ENCODE results near the gene RMC1. TPM values are rescaled to one million over a fixed set of nuclear protein-coding genes. Genes with fewer than 3 reads are reported as not detected.

Gene RMC1
- total RNA-seq (10 to 100 TPM; 45.5 to 47.7 TPM), polyA plus RNA-seq (41.3 TPM)

- Histone ChIP-seq H3K36me3 (ENCODE audit: insufficient read depth, low read length) (peaks cover 11% of the 10 kb centered on the region), H3K4me3 (ENCODE audit: low read length) (peak within 1 kb of the TSS; percentile 92), H3K27me3 (ENCODE audit: insufficient read depth, low read length, poor library complexity, severe bottlenecking) (no peaks in the 10 kb centered on the region), H3K9me3 (ENCODE audit: low read length) (no peaks in the 10 kb centered on the region), H3K27ac (ENCODE audit: low read depth, low read length) (peak within 1 kb of the TSS; percentile 85), H3K4me1 (ENCODE audit: insufficient read depth, low read length) (peaks cover 40% of the 10 kb centered on the region)
- H3K27me3 Mint-ChIP-seq = no peaks in the 10 kb centered on the region
- no peaks in the 10 kb centered on the region for H3K9me3 Mint-ChIP-seq
- peak; percentile 94 to 97 (median 97) for DNase-seq
- peak within 1 kb of the TSS; percentile 86 to 98 (median 97) for H3K4me3 Mint-ChIP-seq
- peaks cover 53 to 66% (median 60%) of the 10 kb centered on the region in 3 donors for H3K4me1 Mint-ChIP-seq
- H3K27ac Mint-ChIP-seq = peak within 1 kb of the TSS; percentile 91 to 96 (median 94)
- ChIA-PET CTCF (interaction anchor here (0.7 to 3.3 kb wide), 2 partner anchors 13 kb away, joined by 4 to 20 read pairs; no protein-coding TSS in a partner anchor), POLR2A (interaction anchor here (0.6 to 1.0 kb wide), 2 partner anchors 49 to 82 kb away, joined by 3 to 4 read pairs; no protein-coding TSS in a partner anchor)
- peaks cover 4 to 33% (median 5%) of the 10 kb centered on the region in 3 donors for H3K36me3 Mint-ChIP-seq
Measured at GRCh38 chr18:23503038-23503962, at the start of gene RMC1. RMC1 (plus strand) TSS chr18:23503511; CDS start chr18:23503619, 108 bp downstream.

- H3K9me3 ChIP-seq (ENCODE audit: low read length) = no peaks in the 10 kb centered on the region
- peaks cover 45% of the 10 kb centered on the region for H3K4me1 ChIP-seq (ENCODE audit: insufficient read depth, low read length)
- ChIA-PET POLR2A (interaction anchor here (0.9 to 1.8 kb wide), 2 partner anchors 13 to 50 kb away, joined by 3 to 4 read pairs; partner anchors contain the start of gene RMC1), CTCF (interaction anchor here (1.1 to 1.8 kb wide), 4 partner anchors 9 to 46 kb away, joined by 3 to 7 read pairs (median 4); no protein-coding TSS in a partner anchor)
- Mint-ChIP-seq H3K27me3 (peaks cover 0 to 4% of the 10 kb centered on the region in 2 donors), H3K27ac (peak overlapping the region; percentile 86 to 99 (median 94)), H3K4me1 (peaks cover 46 to 57% (median 56%) of the 10 kb centered on the region in 3 donors), H3K9me3 (no peaks in the 10 kb centered on the region), H3K4me3 (peak overlapping the region; percentile 98 to 100 (median 99)), H3K36me3 (peaks cover 0 to 32% (median 3%) of the 10 kb centered on the region in 3 donors)
- H3K27ac ChIP-seq (ENCODE audit: low read depth, low read length) = peak overlapping the region; percentile 89
- H3K36me3 ChIP-seq (ENCODE audit: insufficient read depth, low read length) = no peaks in the 10 kb centered on the region
- H3K4me3 ChIP-seq (ENCODE audit: low read length) = peak overlapping the region; percentile 86
- DNase-seq = no peak
- no peaks in the 10 kb centered on the region for H3K27me3 ChIP-seq (ENCODE audit: insufficient read depth, low read length, poor library complexity, severe bottlenecking)
Measured at GRCh38 chr18:23453680-23454058, 49.6 kb upstream of the RMC1 start.

- POLR2A ChIA-PET = no interaction called here
- H3K9me3 ChIP-seq (ENCODE audit: low read length) = no peaks in the 10 kb centered on the region
- H3K4me3 Mint-ChIP-seq = peak overlapping the region in 5 of 7 donors; percentile 0 to 81 (median 10)
- no peak overlapping the region for H3K4me3 ChIP-seq (ENCODE audit: low read length)
- no peaks in the 10 kb centered on the region for H3K9me3 Mint-ChIP-seq
- DNase-seq = no peak
- H3K4me1 ChIP-seq (ENCODE audit: insufficient read depth, low read length) = peaks cover 65% of the 10 kb centered on the region
- H3K27ac ChIP-seq (ENCODE audit: low read depth, low read length) = no peak overlapping the region
- CTCF ChIA-PET = no interaction called here
- H3K27me3 ChIP-seq (ENCODE audit: insufficient read depth, low read length, poor library complexity, severe bottlenecking) = no peaks in the 10 kb centered on the region
- peaks cover 0 to 57% (median 9%) of the 10 kb centered on the region in 3 donors for H3K36me3 Mint-ChIP-seq
- H3K4me1 Mint-ChIP-seq = peaks cover 73 to 86% (median 85%) of the 10 kb centered on the region in 3 donors
- no peaks in the 10 kb centered on the region for H3K27me3 Mint-ChIP-seq
- H3K36me3 ChIP-seq (ENCODE audit: insufficient read depth, low read length) = no peaks in the 10 kb centered on the region
- peak overlapping the region in 1 of 8 donors; percentile 4 for H3K27ac Mint-ChIP-seq
Measured at GRCh38 chr18:23456835-23457234, 46.5 kb upstream of the RMC1 start.

- POLR2A ChIA-PET = no interaction called here
- peaks cover 4 to 62% (median 20%) of the 10 kb centered on the region in 3 donors for H3K36me3 Mint-ChIP-seq
Measured at GRCh38 chr18:23458830-23459529, 44.3 kb upstream of the RMC1 start.

GRCh38 chr18:23459530-23459921, 43.8 kb upstream of the RMC1 start:
- no peaks in the 10 kb centered on the region for H3K27me3 ChIP-seq (ENCODE audit: insufficient read depth, low read length, poor library complexity, severe bottlenecking)
- Mint-ChIP-seq H3K4me1 (peaks cover 61 to 79% (median 76%) of the 10 kb centered on the region in 3 donors), H3K27me3 (no peaks in the 10 kb centered on the region), H3K9me3 (no peaks in the 10 kb centered on the region), H3K36me3 (peaks cover 4 to 64% (median 23%) of the 10 kb centered on the region in 3 donors), H3K4me3 (peak overlapping the region in 2 of 7 donors; percentile 45 to 68), H3K27ac (peak overlapping the region in 3 of 8 donors; percentile 24 to 61 (median 49))
- H3K36me3 ChIP-seq (ENCODE audit: insufficient read depth, low read length) = peaks cover 15% of the 10 kb centered on the region
- no peaks in the 10 kb centered on the region for H3K9me3 ChIP-seq (ENCODE audit: low read length)
- POLR2A ChIA-PET = no interaction called here
- CTCF ChIA-PET = no interaction called here
- no peak for DNase-seq
- no peak overlapping the region for H3K27ac ChIP-seq (ENCODE audit: low read depth, low read length)
- H3K4me3 ChIP-seq (ENCODE audit: low read length) = no peak overlapping the region
- peaks cover 59% of the 10 kb centered on the region for H3K4me1 ChIP-seq (ENCODE audit: insufficient read depth, low read length)

More at GRCh38 chr18:23458830-23459529, 44.3 kb upstream of the RMC1 start:
- CTCF ChIA-PET = no interaction called here
- Mint-ChIP-seq H3K27ac (peak overlapping the region in 7 of 8 donors; percentile 4 to 84 (median 51)), H3K4me1 (peaks cover 66 to 84% (median 82%) of the 10 kb centered on the region in 3 donors), H3K4me3 (peak overlapping the region in 4 of 7 donors; percentile 45 to 68 (median 58)), H3K27me3 (no peaks in the 10 kb centered on the region), H3K9me3 (no peaks in the 10 kb centered on the region)
- no peaks in the 10 kb centered on the region for H3K27me3 ChIP-seq (ENCODE audit: insufficient read depth, low read length, poor library complexity, severe bottlenecking)
- DNase-seq = no peak
- no peaks in the 10 kb centered on the region for H3K9me3 ChIP-seq (ENCODE audit: low read length)
- peaks cover 64% of the 10 kb centered on the region for H3K4me1 ChIP-seq (ENCODE audit: insufficient read depth, low read length)
- no peak overlapping the region for H3K27ac ChIP-seq (ENCODE audit: low read depth, low read length)
- H3K4me3 ChIP-seq (ENCODE audit: low read length) = no peak overlapping the region
- peaks cover 10% of the 10 kb centered on the region for H3K36me3 ChIP-seq (ENCODE audit: insufficient read depth, low read length)

GRCh38 chr18:23460285-23461273, 42.7 kb upstream of the RMC1 start:
- Histone ChIP-seq H3K27me3 (ENCODE audit: insufficient read depth, low read length, poor library complexity, severe bottlenecking) (no peaks in the 10 kb centered on the region), H3K4me3 (ENCODE audit: low read length) (no peak overlapping the region), H3K36me3 (ENCODE audit: insufficient read depth, low read length) (peaks cover 15% of the 10 kb centered on the region), H3K9me3 (ENCODE audit: low read length) (no peaks in the 10 kb centered on the region), H3K4me1 (ENCODE audit: insufficient read depth, low read length) (peaks cover 49% of the 10 kb centered on the region), H3K27ac (ENCODE audit: low read depth, low read length) (no peak overlapping the region)
- H3K4me1 Mint-ChIP-seq = peaks cover 55 to 73% (median 70%) of the 10 kb centered on the region in 3 donors
- POLR2A ChIA-PET = no interaction called here
- H3K36me3 Mint-ChIP-seq = peaks cover 4 to 66% (median 25%) of the 10 kb centered on the region in 3 donors
- H3K9me3 Mint-ChIP-seq = no peaks in the 10 kb centered on the region
- peak overlapping the region in 5 of 8 donors; percentile 1 to 84 (median 30) for H3K27ac Mint-ChIP-seq
- CTCF ChIA-PET = no interaction called here
- no peaks in the 10 kb centered on the region for H3K27me3 Mint-ChIP-seq
- DNase-seq = no peak
- H3K4me3 Mint-ChIP-seq = peak overlapping the region in 4 of 7 donors; percentile 19 to 60 (median 38)

GRCh38 chr18:23462876-23463275, 40.4 kb upstream of the RMC1 start:
- H3K36me3 ChIP-seq (ENCODE audit: insufficient read depth, low read length) = peaks cover 33% of the 10 kb centered on the region
- H3K4me3 ChIP-seq (ENCODE audit: low read length) = no peak overlapping the region
- H3K27ac Mint-ChIP-seq = no peak overlapping the region
- CTCF ChIA-PET = interaction anchor here (0.6 to 1.2 kb wide), 4 partner anchors 9 to 386 kb away, joined by 3 read pairs; partner anchors contain the start of gene RIOK3
- no peak for DNase-seq
- H3K36me3 Mint-ChIP-seq = peaks cover 8 to 77% (median 30%) of the 10 kb centered on the region in 3 donors
- no peaks in the 10 kb centered on the region for H3K27me3 Mint-ChIP-seq
- no peaks in the 10 kb centered on the region for H3K9me3 ChIP-seq (ENCODE audit: low read length)
- H3K4me3 Mint-ChIP-seq = no peak overlapping the region
- no peaks in the 10 kb centered on the region for H3K27me3 ChIP-seq (ENCODE audit: insufficient read depth, low read length, poor library complexity, severe bottlenecking)
- H3K4me1 Mint-ChIP-seq = peaks cover 45 to 51% (median 48%) of the 10 kb centered on the region in 3 donors
- H3K27ac ChIP-seq (ENCODE audit: low read depth, low read length) = no peak overlapping the region
- POLR2A ChIA-PET = no interaction called here
- H3K4me1 ChIP-seq (ENCODE audit: insufficient read depth, low read length) = peaks cover 28% of the 10 kb centered on the region
- H3K9me3 Mint-ChIP-seq = no peaks in the 10 kb centered on the region
